ENCODE measurements around the gene RHO. TPM values are rescaled to one million over a fixed set of nuclear protein-coding genes. Genes with fewer than 3 reads are reported as not detected.
"Not testable (repeated sequence)": the region's sequence is repeated elsewhere in the genome, so short reads cannot be mapped to it uniquely, and the experiment has no call there.

RHO gene
- total RNA-seq, 2 donors from 2014 or later = not detected

GRCh38 chr3:129514110-129514509 lies 14.3 kb upstream of the RHO start:
- intact Hi-C loops (cut with DNase I) = no loop called here
- no peak for DNase-seq

GRCh38 chr3:129514563-129514962 lies 13.9 kb upstream of the RHO start:
- Histone ChIP-seq H3K4me3 (no peak overlapping the region), H3K4me1 (no peaks in the 10 kb centered on the region), H3K27ac (no peak overlapping the region), H3K27me3 (no peaks in the 10 kb centered on the region), H3K9ac (ENCODE audit: low read depth in 2 of 2, low read length in 2 of 2) (no peak overlapping the region), H3K9me3 (no peaks in the 10 kb centered on the region), H3K36me3 (no peaks in the 10 kb centered on the region)
- DNase-seq = no peak
- intact Hi-C loops (cut with DNase I) = no loop called here
- TF ChIP-seq CTCF (IDR thresholded peaks at IDR 0.05) = no peak

More at GRCh38 chr3:129514110-129514509, 14.3 kb upstream of the RHO start:
- Histone ChIP-seq H3K27ac (no peak overlapping the region), H3K27me3 (no peaks in the 10 kb centered on the region), H3K36me3 (no peaks in the 10 kb centered on the region), H3K4me3 (no peak overlapping the region), H3K9ac (ENCODE audit: low read depth in 2 of 2, low read length in 2 of 2) (no peak overlapping the region), H3K4me1 (no peaks in the 10 kb centered on the region), H3K9me3 (no peaks in the 10 kb centered on the region)
- no peak for TF ChIP-seq CTCF (IDR thresholded peaks at IDR 0.05)

GRCh38 chr3:129515108-129515820 lies 13.2 kb upstream of the RHO start:
- H3K4me3 ChIP-seq; H3K27ac ChIP-seq; H3K27me3 ChIP-seq; H3K4me1 ChIP-seq; intact Hi-C loops (cut with DNase I); H3K9ac ChIP-seq (ENCODE audit: low read depth in 2 of 2, low read length in 2 of 2); H3K9me3 ChIP-seq; H3K36me3 ChIP-seq; DNase-seq: not testable (repeated sequence)

GRCh38 chr3:129515821-129516432 lies 12.5 kb upstream of the RHO start:
- H3K36me3 ChIP-seq; H3K4me3 ChIP-seq; H3K27ac ChIP-seq; H3K9ac ChIP-seq (ENCODE audit: low read depth in 2 of 2, low read length in 2 of 2); H3K4me1 ChIP-seq; DNase-seq; intact Hi-C loops (cut with DNase I); H3K27me3 ChIP-seq; H3K9me3 ChIP-seq: not testable (repeated sequence)

GRCh38 chr3:129517516-129517915 lies 10.9 kb upstream of the RHO start:
- H3K9me3 ChIP-seq = no peaks in the 10 kb centered on the region
- intact Hi-C loops (cut with DNase I) = no loop called here
- no peaks in the 10 kb centered on the region for H3K27me3 ChIP-seq
- no peak overlapping the region for H3K4me3 ChIP-seq
- TF ChIP-seq CTCF (IDR thresholded peaks at IDR 0.05) = no peak
- no peaks in the 10 kb centered on the region for H3K36me3 ChIP-seq
- no peak for DNase-seq
- H3K9ac ChIP-seq (ENCODE audit: low read depth in 2 of 2, low read length in 2 of 2) = no peak overlapping the region
- H3K27ac ChIP-seq = no peak overlapping the region
- H3K4me1 ChIP-seq = no peaks in the 10 kb centered on the region

GRCh38 chr3:129518038-129518561 lies 10.3 kb upstream of the RHO start:
- Histone ChIP-seq H3K36me3 (no peaks in the 10 kb centered on the region), H3K9me3 (no peaks in the 10 kb centered on the region), H3K9ac (ENCODE audit: low read depth in 2 of 2, low read length in 2 of 2) (no peak overlapping the region), H3K4me1 (no peaks in the 10 kb centered on the region), H3K27ac (no peak overlapping the region), H3K4me3 (no peak overlapping the region), H3K27me3 (no peaks in the 10 kb centered on the region)
- no peak for TF ChIP-seq CTCF (IDR thresholded peaks at IDR 0.05)
- DNase-seq = no peak
- intact Hi-C loops (cut with DNase I) = no loop called here

Measured in colonic mucosa (tissue), 4 donors.